Ascending aorta (tissue), 2 donors: ENCODE results near the gene CRYGB. TPM values are rescaled to one million over a fixed set of nuclear protein-coding genes. Genes with fewer than 3 reads are reported as not detected.

Source experiments
- DNase-seq, 2 donors: peaks; one replicate each; pipeline ENCODE4 v3.0.0-alpha.2; 2019; ENCODE audit warnings: low spot score in 2 of 2
- H3K27ac ChIP-seq, 2 donors: fragments of 200-600 bp; sonication (generic); one replicate each; pipeline ENCODE4 v1.5.1; 2016 to 2017; ENCODE audit warnings: mild to moderate bottlenecking in 1 of 2
- H3K27me3 ChIP-seq: fragments of 200-600 bp; sonication (generic); one replicate; pipeline ENCODE4 v1.5.1; 2017
- H3K36me3 ChIP-seq, 2 donors: fragments of 200-600 bp; sonication (generic); one replicate each; pipeline ENCODE4 v1.5.1; 2016
- H3K4me1 ChIP-seq, 2 donors: fragments of 200-600 bp; sonication (generic); one replicate each; pipeline ENCODE4 v1.5.1; 2016 to 2017; ENCODE audit warnings: mild to moderate bottlenecking in 1 of 2
- H3K4me3 ChIP-seq, 2 donors: fragments of 200-600 bp; sonication (generic); one replicate each; pipeline ENCODE4 v1.5.1; 2016 to 2017; ENCODE audit warnings: mild to moderate bottlenecking in 1 of 2
- H3K9me3 ChIP-seq, 2 donors: fragments of 200-600 bp; sonication (generic); one replicate each; pipeline ENCODE4 v1.5.1; 2016
- intact Hi-C: fragments of 100-400 bp; cut with DNase I; formaldehyde crosslinking; loops from one replicate; pipeline ENCODE4 v1.15.1; 2023
- total RNA-seq: library from RNA; depleted of rRNA; stranded (reverse); fragments of >200 nt; gene quantifications from one replicate; pipeline ENCODE4 v1.1.0, GENCODE V29; 2016
- TF ChIP-seq, protein P1 (sequence below), 3 experiments: fragments of 200-600 bp in 2 of 3; fragments of 450-650 bp in 1 of 3; sonication (generic) in 2 of 3; IDR thresholded peaks; one replicate each; pipeline ENCODE4 v1.5.1; 2016 to 2019; ENCODE audit warnings: antibody characterized with exemption in 3 of 3, mild to moderate bottlenecking in 1 of 3, moderate library complexity in 1 of 3

CRYGB gene
- total RNA-seq, 1 donor from 2014 or later, result not detected

DNA sequence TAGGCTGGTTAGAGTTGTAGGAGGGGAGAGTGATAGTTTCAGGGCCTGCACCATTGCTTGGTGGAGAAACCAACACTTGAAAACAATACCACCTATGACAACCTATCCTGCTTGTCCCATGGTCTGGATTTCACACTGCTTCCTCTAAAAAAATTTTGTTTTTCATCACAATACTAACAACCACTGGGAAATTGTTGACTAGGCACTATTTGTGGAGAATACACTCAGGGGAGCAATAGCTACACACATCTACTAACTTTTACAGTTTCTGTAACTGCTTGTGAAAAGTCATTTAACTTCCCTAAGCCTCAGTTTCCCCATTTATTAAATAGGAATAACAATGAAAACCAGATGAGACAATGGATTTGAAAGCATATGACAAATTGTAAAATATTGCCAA, 4.1 kb upstream of the CRYGB start:
- intact Hi-C loops, result no loop called here
- TF ChIP-seq, protein P1, sequence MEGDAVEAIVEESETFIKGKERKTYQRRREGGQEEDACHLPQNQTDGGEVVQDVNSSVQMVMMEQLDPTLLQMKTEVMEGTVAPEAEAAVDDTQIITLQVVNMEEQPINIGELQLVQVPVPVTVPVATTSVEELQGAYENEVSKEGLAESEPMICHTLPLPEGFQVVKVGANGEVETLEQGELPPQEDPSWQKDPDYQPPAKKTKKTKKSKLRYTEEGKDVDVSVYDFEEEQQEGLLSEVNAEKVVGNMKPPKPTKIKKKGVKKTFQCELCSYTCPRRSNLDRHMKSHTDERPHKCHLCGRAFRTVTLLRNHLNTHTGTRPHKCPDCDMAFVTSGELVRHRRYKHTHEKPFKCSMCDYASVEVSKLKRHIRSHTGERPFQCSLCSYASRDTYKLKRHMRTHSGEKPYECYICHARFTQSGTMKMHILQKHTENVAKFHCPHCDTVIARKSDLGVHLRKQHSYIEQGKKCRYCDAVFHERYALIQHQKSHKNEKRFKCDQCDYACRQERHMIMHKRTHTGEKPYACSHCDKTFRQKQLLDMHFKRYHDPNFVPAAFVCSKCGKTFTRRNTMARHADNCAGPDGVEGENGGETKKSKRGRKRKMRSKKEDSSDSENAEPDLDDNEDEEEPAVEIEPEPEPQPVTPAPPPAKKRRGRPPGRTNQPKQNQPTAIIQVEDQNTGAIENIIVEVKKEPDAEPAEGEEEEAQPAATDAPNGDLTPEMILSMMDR (IDR thresholded peaks at IDR 0.05), result no peak
- Histone ChIP-seq H3K27me3 (no peaks in the 10 kb centered on the region), H3K4me1 (no peaks in the 10 kb centered on the region), H3K4me3 (no peak overlapping the region), H3K36me3 (no peaks in the 10 kb centered on the region), H3K27ac (no peak overlapping the region), H3K9me3 (no peaks in the 10 kb centered on the region)
- DNase-seq, result no peak

DNA sequence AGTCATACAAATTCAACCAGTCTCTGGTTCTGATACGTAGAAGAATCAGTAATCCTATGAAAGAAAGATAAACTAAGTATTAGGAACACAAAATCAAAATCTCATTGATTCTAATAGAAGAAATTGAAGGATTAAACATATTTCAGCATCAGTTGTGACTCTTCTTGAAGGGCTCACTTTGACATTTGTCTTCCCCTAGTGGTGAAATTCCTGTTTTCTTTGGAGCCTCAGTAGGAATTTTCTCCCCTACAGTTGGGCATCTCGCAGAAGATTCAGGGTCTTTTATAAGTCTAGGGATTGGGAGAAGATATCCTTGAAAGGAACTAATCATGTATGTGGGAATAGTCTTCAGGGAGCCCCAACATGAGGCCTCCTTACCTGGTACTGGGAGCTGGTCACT, 2.8 kb upstream of the CRYGB start:
- Histone ChIP-seq H3K27ac (no peak overlapping the region), H3K36me3 (no peaks in the 10 kb centered on the region), H3K4me3 (no peak overlapping the region), H3K4me1 (no peaks in the 10 kb centered on the region), H3K9me3 (no peaks in the 10 kb centered on the region), H3K27me3 (no peaks in the 10 kb centered on the region)
- DNase-seq, result no peak
- TF ChIP-seq, protein P1 (IDR thresholded peaks at IDR 0.05), result no peak
- intact Hi-C loops, result no loop called here

DNA sequence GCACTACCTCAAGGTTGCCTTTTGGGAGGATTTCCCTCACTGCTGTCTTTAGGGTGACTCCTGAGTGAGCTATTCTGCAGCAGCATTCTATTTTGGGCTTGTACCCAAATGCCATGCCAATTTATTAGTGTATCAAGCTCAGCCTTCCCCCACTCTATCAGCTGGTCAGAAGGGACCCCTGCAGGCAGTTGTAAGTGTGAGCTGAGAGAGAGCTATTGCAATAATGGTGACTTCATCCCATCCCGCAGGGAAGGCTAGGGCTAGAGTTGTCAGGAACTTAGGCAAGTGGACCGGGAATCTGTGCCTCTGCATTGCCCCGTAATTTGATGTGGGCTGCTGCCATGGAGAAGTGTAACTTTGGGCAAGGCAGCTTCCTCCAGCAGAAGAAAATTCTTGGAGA, 1.8 kb upstream of the CRYGB start:
- Histone ChIP-seq H3K27me3 (no peaks in the 10 kb centered on the region), H3K4me1 (no peaks in the 10 kb centered on the region), H3K9me3 (no peaks in the 10 kb centered on the region), H3K36me3 (no peaks in the 10 kb centered on the region), H3K4me3 (no peak overlapping the region), H3K27ac (no peak overlapping the region)
- TF ChIP-seq, protein P1 (IDR thresholded peaks at IDR 0.05), result no peak
- intact Hi-C loops, result no loop called here
- DNase-seq, result no peak

DNA sequence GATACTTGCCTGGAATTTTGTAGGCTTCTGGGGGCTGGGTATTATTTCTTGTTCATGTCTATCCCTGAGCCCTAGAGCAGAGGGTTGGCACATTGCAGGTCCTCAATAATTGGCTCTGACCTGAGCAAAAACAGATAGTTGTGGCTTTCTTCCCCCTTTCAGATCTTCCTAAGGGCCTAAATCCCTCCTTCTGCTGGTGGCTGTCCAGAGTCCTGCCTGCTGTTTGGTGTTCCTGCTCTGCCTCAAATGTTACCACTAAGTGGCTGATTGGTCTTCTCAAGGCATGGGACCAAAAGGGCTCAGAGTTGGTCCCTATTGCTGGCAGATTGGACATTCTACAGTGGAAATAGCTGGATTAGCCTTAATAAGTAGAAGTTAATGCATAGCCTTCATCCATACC, 1.1 kb upstream of the CRYGB start:
- Histone ChIP-seq H3K27me3 (no peaks in the 10 kb centered on the region), H3K4me1 (no peaks in the 10 kb centered on the region), H3K9me3 (no peaks in the 10 kb centered on the region), H3K36me3 (no peaks in the 10 kb centered on the region), H3K27ac (no peak overlapping the region), H3K4me3 (no peak overlapping the region)
- TF ChIP-seq, protein P1 (IDR thresholded peaks at IDR 0.05), result no peak
- no peak for DNase-seq
- intact Hi-C loops, result no loop called here

DNA sequence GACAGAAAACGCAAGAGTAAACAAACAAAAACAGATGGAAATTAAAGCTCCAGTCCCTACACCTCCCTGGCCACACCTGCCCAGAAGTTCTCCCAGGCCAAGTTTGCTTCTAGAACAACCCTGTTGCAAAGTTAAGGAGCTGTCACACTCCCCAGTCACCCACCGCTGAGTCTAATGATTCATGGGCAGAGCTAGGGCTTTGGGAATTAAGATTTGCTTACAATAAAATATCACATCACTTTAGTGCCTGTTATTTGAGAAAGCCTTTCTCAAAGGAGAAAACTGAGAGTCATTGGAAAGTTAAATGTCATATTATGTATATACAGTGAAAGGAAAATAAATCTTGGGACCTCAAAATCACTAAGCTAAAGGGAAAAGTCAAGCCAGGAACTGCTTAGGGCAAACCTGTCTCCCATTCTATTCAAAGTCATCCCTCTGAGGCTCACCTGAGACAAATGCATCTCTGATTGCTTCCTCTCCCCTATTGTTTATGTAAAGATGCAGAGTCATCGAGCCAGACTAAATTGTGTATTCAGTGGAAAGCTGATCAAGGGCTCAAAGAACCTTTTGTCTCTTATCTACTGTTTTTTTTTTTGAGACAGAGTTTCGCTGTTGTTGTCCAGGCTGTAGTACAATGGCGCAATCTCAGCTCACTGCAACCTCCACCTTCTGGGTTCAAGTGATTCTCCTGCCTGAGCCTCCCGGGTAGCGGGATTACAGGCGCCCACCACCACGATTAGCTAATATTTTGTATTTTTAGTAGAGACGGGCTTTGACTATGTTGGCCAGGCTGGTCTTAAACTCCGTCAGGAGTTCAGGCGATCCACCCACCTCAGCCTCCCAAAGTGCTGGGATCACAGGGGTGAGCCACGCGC, 2.8 kb downstream of the CRYGB start:
- TF ChIP-seq, protein P1 (IDR thresholded peaks at IDR 0.05), result no peak
- no peaks in the 10 kb centered on the region for H3K4me1 ChIP-seq
- no peaks in the 10 kb centered on the region for H3K27me3 ChIP-seq
- intact Hi-C loops, result no loop called here
- H3K4me3 ChIP-seq, result no peak overlapping the region
- DNase-seq, result no peak
- no peaks in the 10 kb centered on the region for H3K36me3 ChIP-seq
- H3K27ac ChIP-seq, result no peak overlapping the region
- H3K9me3 ChIP-seq, result no peaks in the 10 kb centered on the region
